K562 (cell line): ENCODE data around the gene ALOXE3. TPM values are rescaled to one million over a fixed set of nuclear protein-coding genes. Genes with fewer than 3 reads are reported as not detected.
A peak's percentile ranks its signal among the peaks of the same experiment; 100 is the strongest.

Experiments used
- ATAC-seq: fragments of 200-7000 bp; cut with Tn5 transposase; 3 replicates; pipeline ENCODE4 v1.9.1; 2020; ENCODE audit warnings: moderate library complexity
- BruUV-seq: library from RNA; stranded (reverse); fragments of 400-500 nt; replicated peaks from 2 replicates; lab custom pipeline; 2021; lab: Mats Ljungman, UMichigan
- CTCF ChIA-PET: fragments of 300-600 bp; formaldehyde crosslinking; extraction: SDS; loops from one replicate; lab custom pipeline; 2021; ENCODE audit warnings: low intra/inter-chr PET ratio; lab: Yijun Ruan, JAX
- POLR2A ChIA-PET: fragments of 300-600, 350-650 bp; sonication (Branson Sonifier 250); formaldehyde crosslinking; extraction: SDS; loops from one replicate; lab custom pipeline; 2021; ENCODE audit warnings: antibody characterized with exemption, inconsistent platforms; lab: Yijun Ruan, JAX
- DNase-seq, 4 experiments: peaks; one replicate each; pipeline versions ENCODE4 v3.0.0 to v3.0.0-alpha.2; 2011 to 2018; ENCODE audit warnings: low spot score in 3 of 4, mixed read lengths in 3 of 4; ENCODE audit errors: extremely low read depth in 1 of 4
- FAIRE-seq: peaks from 2 replicates; lab custom pipeline; 2011; peaks lifted over from hg19 to GRCh38; lab: Jason Lieb, UNC
- H2AFZ ChIP-seq: 2 replicates; pipeline ENCODE4 v1.6.0; 2011; ENCODE audit warnings: low read depth, low read length, control low read depth, inconsistent platforms
- H3K27ac ChIP-seq: fragments of 200-600 bp; 3 replicates; pipeline ENCODE4 v1.8.0; 2011; ENCODE audit warnings: low read depth, mild to moderate bottlenecking, control low read depth, inconsistent platforms, low read length, moderate library complexity, mixed read lengths; ENCODE audit errors: extremely low read depth
- H3K27me3 ChIP-seq, 2 experiments: fragments of 300-600 bp in 1 of 2; 2 replicates in 1 of 2; 3 replicates in 1 of 2; pipeline versions ENCODE4 v1.6.0 to v1.8.0; 2011; ENCODE audit warnings: inconsistent platforms in 2 of 2, low read length in 2 of 2, mild to moderate bottlenecking in 1 of 2, mixed read lengths in 1 of 2, moderate library complexity in 1 of 2; ENCODE audit not compliant: control insufficient read depth in 2 of 2, insufficient read depth in 2 of 2
- H3K36me3 ChIP-seq: fragments of 300-600 bp; 3 replicates; pipeline ENCODE4 v1.8.0; 2011; ENCODE audit warnings: mild to moderate bottlenecking, low read length, inconsistent platforms; ENCODE audit not compliant: control insufficient read depth, insufficient read depth
- H3K4me1 ChIP-seq, 2 experiments: fragments of 200-600 bp in 1 of 2; replicated peaks in 1 of 2; 2 replicates in 1 of 2; 3 replicates in 1 of 2; pipeline versions ENCODE4 v1.5.1 to v1.8.0; 2011; ENCODE audit warnings: inconsistent platforms in 2 of 2, low read length in 2 of 2, mild to moderate bottlenecking in 1 of 2, mixed read lengths in 1 of 2, moderate library complexity in 1 of 2; ENCODE audit not compliant: control insufficient read depth in 2 of 2, insufficient read depth in 2 of 2
- H3K4me2 ChIP-seq: 2 replicates; pipeline ENCODE4 v1.6.1; 2011; ENCODE audit warnings: low read length, control low read depth, inconsistent platforms, mixed read lengths; ENCODE audit not compliant: insufficient read depth
- H3K4me3 ChIP-seq: fragments of 200-600 bp; sonication (generic), shearing (Covaris generic); 2 replicates; pipeline ENCODE4 v1.5.1; 2016; ENCODE audit warnings: control low read depth, inconsistent platforms
- H3K79me2 ChIP-seq: fragments of 200-600 bp; 3 replicates; pipeline ENCODE4 v1.8.0; 2011; ENCODE audit warnings: low read length, inconsistent platforms; ENCODE audit not compliant: control insufficient read depth, insufficient read depth
- H3K9ac ChIP-seq, 2 experiments: 2 replicates each; pipeline versions ENCODE4 v1.6.0 to v1.6.1; 2011; ENCODE audit warnings: low read depth in 2 of 2, low read length in 2 of 2, control low read depth in 1 of 2, inconsistent platforms in 1 of 2, mild to moderate bottlenecking in 1 of 2, mixed read lengths in 1 of 2; ENCODE audit not compliant: insufficient read depth in 1 of 2
- H3K9me1 ChIP-seq: one replicate; pipeline ENCODE4 v1.6.0; 2011; ENCODE audit warnings: inconsistent platforms, mild to moderate bottlenecking, low read length, moderate library complexity; ENCODE audit not compliant: control insufficient read depth, insufficient read depth
- H3K9me3 ChIP-seq: replicated peaks from 2 replicates; pipeline ENCODE4 v1.5.1; 2011; ENCODE audit warnings: low read depth, low read length, inconsistent platforms; ENCODE audit not compliant: control insufficient read depth, insufficient read depth
- H4K20me1 ChIP-seq: replicated peaks from 2 replicates; pipeline ENCODE4 v1.6.1; 2011; ENCODE audit warnings: low read length, inconsistent platforms, mixed read lengths; ENCODE audit not compliant: control insufficient read depth, insufficient read depth
- FOSL1 ChIP-seq: fragments of 200-800 bp; sonication (Bioruptor generic); conservative IDR thresholded peaks from 2 replicates; pipeline ENCODE4 v1.6.1; 2016; ENCODE audit warnings: missing genetic modification characterization, missing compliant biosample characterization
- SP2 ChIP-seq: IDR thresholded peaks from 2 replicates; pipeline ENCODE4 v1.6.1; 2011; ENCODE audit warnings: mild to moderate bottlenecking, low read depth, low read length, moderate library complexity; ENCODE audit not compliant: poor library complexity, severe bottlenecking; ENCODE audit errors: extremely low read depth
- ZNF140 ChIP-seq: fragments of 250-450 bp; sonication (Bioruptor Pico); IDR thresholded peaks from 2 replicates; pipeline ENCODE4 v1.8.0; 2021; ENCODE audit warnings: moderate library complexity, mild to moderate bottlenecking, inconsistent platforms
- WGBS: fragments of 100-300 bp; shearing (Covaris generic); methylation state at CpG from one replicate; pipeline ENCODE4 v1.1.6; 2016; ENCODE audit warnings: low coverage, mixed read lengths; ENCODE audit not compliant: insufficient coverage; ENCODE audit errors: missing lambda C conversion rate; 5-methylcytosine and 5-hydroxymethylcytosine counted together
- in situ Hi-C: fragments of 300-500 bp; cut with MboI; formaldehyde crosslinking; loops from 4 replicates; pipeline ENCODE4 v1.15.0; 2018; ENCODE audit warnings: inconsistent platforms, mixed read lengths
- intact Hi-C: fragments of 100-400 bp; cut with micrococcal nuclease; formaldehyde crosslinking; loops from 2 replicates; pipeline ENCODE4 v1.14.2; 2022
- polyA plus RNA-seq, 8 experiments: library from polyadenylated mRNA; depleted of rRNA in 4 of 8; stranded (reverse) in 5 of 8; unstranded in 3 of 8; fragments of >200 nt; fragmentation: Nextera tagmentation in 2 of 8; fragmentation: Illumina TruSeq in 1 of 8; extraction: Ambion mirVana in 2 of 8; extraction: Trizol in 1 of 8; gene quantifications; 2 replicates each; pipeline versions ENCODE4 v1.2.1 to v1.2.3, GENCODE V29; 2011 to 2014; ENCODE audit warnings: inconsistent platforms in 1 of 8, missing spikeins in 1 of 8
- total RNA-seq, 7 experiments: library from RNA; depleted of rRNA in 6 of 7; stranded (reverse); fragments of >200 nt in 6 of 7; fragmentation: Illumina TruSeq in 2 of 7; extraction: Trizol in 2 of 7; gene quantifications; 2 replicates each; pipeline versions ENCODE4 v1.2.1 to v1.2.3, GENCODE V29; 2011 to 2021; ENCODE audit warnings: low replicate concordance in 1 of 7
- TF ChIP-seq, protein P1 (sequence below), 2 experiments: fragments of 150-350 bp in 1 of 2; IDR thresholded peaks; 2 replicates each; pipeline ENCODE4 v1.6.1; 2012 to 2016; ENCODE audit warnings: low read depth in 2 of 2, low read length in 2 of 2, mild to moderate bottlenecking in 1 of 2, moderate library complexity in 1 of 2
- TF ChIP-seq, protein P2 (sequence below): fragments of 250-450 bp; sonication (Bioruptor Pico); IDR thresholded peaks from 2 replicates; pipeline ENCODE4 v1.6.1; 2021; ENCODE audit warnings: mild to moderate bottlenecking
- TF ChIP-seq, protein P3 (sequence below): fragments of 250-450 bp; sonication (Bioruptor Pico); IDR thresholded peaks from 2 replicates; pipeline ENCODE4 v1.8.0; 2022; ENCODE audit warnings: inconsistent platforms, mild to moderate bottlenecking, moderate library complexity, borderline replicate concordance

ALOXE3 gene
- total and polyA plus RNA-seq, 9 of the 15 experiments (the other 6 are each of a cell fraction or from before 2014, with no cell fraction given) = 0.04 TPM; not detected in 8

DNA sequence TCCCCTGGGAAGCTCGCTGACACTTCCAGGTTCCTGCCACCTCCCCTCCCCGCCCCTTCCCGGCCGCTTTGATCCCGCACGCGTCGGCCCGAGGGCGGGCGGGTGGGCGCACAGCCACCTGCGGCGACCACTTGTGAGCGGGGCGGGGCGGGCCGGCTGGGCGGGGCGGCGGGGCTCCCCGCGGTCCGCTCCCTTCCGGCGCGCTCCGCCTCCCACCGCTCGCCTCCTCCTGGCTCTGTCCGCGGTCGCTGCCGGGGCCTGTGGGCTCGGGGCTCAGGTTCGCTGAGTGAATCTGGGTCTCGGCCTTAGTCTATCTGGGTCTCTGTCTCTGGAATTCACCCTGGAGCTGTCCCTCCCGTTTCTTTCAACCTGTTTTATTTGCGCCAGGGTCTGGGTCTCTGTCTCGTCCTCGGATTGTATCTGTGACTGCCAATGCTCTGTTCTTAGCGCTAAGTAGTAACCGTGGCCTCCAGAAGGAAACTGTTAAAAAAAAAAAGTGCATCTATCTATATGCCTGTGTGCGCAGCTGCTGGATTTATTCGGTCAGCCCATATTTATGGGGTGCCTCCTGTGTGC, 8.3 kb upstream of the ALOXE3 start:
- Histone ChIP-seq H3K9me1 (no peaks in the 10 kb centered on the region), H3K4me2 (peak overlapping the region; percentile 87), H3K9ac (peak overlapping the region; percentile 57 to 92), H4K20me1 (no peaks in the 10 kb centered on the region; the same call in 1 of the 2 replicates), H3K4me1 (peaks cover 22 to 60% of the 10 kb centered on the region in 2 experiments), H3K36me3 (no peaks in the 10 kb centered on the region), H3K27me3 (0 out of 5 replicates have a peak, but pooled peaks cover 0 to 9% of the 10 kb centered on the region in 2 experiments), H3K9me3 (no peaks in the 10 kb centered on the region), H3K79me2 (no peaks in the 10 kb centered on the region), H3K4me3 (peak overlapping the region; percentile 73), H3K27ac (peak overlapping the region; percentile 34; the same call in 1 of the 3 replicates), H2AFZ (peak overlapping the region; percentile 91)
- POLR2A ChIA-PET = interaction anchor here (0.8 to 1.7 kb wide), 5 partner anchors 8 to 47 kb away, joined by 3 to 10 read pairs (median 4); partner anchors contain the start of gene ALOX12B
- peak; percentile 66 to 74 (median 70) for DNase-seq
- in situ Hi-C loops = no loop called here
- BruUV-seq = no TSS peak
- CTCF ChIA-PET = no interaction called here
- ATAC-seq = peak; percentile 45
- intact Hi-C loops = loop anchor here (10.0 kb wide), 1 partner anchor 292 kb away; the partner anchor contains the start of gene KDM6B
- peak; percentile 48 for FAIRE-seq
- 0% methylated on average over 5 of the region's 45 CpGs for WGBS
- TF ChIP-seq, protein P1, sequence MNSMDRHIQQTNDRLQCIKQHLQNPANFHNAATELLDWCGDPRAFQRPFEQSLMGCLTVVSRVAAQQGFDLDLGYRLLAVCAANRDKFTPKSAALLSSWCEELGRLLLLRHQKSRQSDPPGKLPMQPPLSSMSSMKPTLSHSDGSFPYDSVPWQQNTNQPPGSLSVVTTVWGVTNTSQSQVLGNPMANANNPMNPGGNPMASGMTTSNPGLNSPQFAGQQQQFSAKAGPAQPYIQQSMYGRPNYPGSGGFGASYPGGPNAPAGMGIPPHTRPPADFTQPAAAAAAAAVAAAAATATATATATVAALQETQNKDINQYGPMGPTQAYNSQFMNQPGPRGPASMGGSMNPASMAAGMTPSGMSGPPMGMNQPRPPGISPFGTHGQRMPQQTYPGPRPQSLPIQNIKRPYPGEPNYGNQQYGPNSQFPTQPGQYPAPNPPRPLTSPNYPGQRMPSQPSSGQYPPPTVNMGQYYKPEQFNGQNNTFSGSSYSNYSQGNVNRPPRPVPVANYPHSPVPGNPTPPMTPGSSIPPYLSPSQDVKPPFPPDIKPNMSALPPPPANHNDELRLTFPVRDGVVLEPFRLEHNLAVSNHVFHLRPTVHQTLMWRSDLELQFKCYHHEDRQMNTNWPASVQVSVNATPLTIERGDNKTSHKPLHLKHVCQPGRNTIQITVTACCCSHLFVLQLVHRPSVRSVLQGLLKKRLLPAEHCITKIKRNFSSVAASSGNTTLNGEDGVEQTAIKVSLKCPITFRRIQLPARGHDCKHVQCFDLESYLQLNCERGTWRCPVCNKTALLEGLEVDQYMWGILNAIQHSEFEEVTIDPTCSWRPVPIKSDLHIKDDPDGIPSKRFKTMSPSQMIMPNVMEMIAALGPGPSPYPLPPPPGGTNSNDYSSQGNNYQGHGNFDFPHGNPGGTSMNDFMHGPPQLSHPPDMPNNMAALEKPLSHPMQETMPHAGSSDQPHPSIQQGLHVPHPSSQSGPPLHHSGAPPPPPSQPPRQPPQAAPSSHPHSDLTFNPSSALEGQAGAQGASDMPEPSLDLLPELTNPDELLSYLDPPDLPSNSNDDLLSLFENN (IDR thresholded peaks at IDR 0.05; ENCODE audit: low read depth in 2 of 2, low read length in 2 of 2) = no peak
- TF ChIP-seq FOSL1 (tag) (no peak), ZNF140 (no peak), SP2 (no peak)
- TF ChIP-seq, protein P2, sequence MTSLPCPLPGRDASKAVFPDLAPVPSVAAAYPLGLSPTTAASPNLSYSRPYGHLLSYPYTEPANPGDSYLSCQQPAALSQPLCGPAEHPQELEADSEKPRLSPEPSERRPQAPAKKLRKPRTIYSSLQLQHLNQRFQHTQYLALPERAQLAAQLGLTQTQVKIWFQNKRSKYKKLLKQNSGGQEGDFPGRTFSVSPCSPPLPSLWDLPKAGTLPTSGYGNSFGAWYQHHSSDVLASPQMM (CRISPR knock-in tag) = no peak
- TF ChIP-seq, protein P3, sequence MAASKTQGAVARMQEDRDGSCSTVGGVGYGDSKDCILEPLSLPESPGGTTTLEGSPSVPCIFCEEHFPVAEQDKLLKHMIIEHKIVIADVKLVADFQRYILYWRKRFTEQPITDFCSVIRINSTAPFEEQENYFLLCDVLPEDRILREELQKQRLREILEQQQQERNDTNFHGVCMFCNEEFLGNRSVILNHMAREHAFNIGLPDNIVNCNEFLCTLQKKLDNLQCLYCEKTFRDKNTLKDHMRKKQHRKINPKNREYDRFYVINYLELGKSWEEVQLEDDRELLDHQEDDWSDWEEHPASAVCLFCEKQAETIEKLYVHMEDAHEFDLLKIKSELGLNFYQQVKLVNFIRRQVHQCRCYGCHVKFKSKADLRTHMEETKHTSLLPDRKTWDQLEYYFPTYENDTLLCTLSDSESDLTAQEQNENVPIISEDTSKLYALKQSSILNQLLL (CRISPR knock-in tag) = no peak
